CD4-positive, alpha-beta T cell treated with Interleukin-1 beta for 1 hour (primary cell): ENCODE measurements around the gene CDC25C.
A peak's percentile ranks its signal among the peaks of the same experiment; 100 is the strongest.

ENCODE experiments used
- DNase-seq, 2 donors: peaks; one replicate each; pipeline ENCODE4 v3.0.0-alpha.2; 2020 to 2022

The CDC25C gene

DNA sequence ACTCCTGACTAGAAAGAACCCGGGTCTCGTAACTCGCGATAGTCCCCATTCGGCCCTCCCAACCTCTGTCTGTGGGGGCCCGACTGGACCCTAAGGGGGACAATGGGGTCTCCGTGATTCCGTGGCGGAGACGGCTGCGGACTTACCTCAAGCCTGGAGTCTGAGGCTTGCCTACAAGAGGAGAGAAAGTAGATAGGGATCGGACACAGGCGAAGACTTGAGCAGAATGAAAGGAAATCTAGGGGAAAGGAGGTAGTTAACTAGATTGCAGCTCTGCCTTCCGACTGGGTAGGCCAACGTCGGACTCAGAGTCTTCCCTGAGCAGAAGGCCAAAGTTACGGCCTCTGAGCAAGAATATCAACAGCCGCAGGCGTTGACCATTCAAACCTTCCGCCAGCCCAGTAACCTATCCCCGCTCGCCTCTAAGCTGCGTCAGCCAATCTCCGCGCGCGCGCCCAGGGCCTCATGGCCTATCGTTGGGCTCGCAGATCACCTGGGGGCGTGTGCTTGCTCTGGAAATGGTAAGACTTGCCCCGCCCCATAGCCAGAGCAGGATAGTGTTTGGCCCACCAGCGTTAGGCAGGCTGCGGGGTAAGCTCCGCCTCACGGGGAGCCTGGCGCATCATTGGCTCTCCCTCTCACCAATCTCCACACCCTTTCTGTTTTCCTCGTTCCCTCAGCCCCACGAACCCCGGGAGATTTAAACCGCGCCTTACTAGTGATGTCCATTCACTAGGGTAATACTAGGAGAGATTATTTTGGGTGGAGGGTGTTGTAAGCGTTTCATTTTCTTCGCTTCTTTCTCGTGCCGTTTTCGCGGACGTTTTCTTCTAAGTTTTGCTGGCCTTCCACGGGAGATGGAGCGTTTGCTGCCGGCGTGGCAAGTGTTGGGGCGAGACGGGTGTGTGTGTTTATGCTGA, at the start of gene CDC25C:
Gene CDC25C (minus strand): TSS at position 356 of the 920 bp plus-strand sequence. CDS start 624 bp downstream, outside the sequence.
- DNase-seq: peak; percentile 98 to 99

DNA sequence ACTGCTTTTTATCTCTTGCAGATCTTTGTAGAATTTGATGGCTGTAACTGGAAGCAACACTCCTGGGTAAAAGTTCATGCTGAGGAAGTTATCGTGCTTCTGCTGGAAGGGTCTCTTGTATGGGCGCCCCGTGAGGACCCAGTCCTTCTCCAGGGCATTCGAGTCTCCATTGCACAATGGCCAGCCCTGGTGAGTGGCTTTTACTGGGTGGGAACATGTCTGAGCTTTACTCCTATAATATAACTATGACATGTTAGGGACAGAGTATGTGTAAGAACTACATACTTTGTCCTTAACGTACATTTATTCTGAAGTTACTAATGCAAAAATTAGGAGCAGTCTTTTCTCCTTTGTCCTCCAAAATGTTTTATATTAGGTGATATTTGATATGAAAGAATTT, 41.0 kb upstream of the CDC25C start:
- no peak for DNase-seq

DNA sequence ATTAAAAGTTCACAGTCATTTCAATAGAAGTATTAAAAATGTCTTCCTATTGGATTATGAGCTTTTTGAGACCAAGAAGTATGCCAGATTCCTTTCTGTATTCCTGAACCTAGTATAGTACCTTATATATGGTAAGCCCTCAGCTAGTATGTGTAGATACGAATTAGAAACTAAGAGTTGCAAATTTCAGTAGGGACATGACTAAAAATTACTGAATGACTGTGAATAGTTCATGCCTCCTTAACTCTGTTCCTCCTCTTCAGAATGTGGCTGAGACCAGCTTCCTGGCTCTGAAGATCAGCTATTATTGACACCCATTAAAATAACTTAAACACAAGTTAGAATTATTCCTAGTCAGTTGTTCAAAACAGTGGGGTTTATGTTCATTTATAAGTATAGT, 40.6 kb upstream of the CDC25C start:
- DNase-seq: no peak

DNA sequence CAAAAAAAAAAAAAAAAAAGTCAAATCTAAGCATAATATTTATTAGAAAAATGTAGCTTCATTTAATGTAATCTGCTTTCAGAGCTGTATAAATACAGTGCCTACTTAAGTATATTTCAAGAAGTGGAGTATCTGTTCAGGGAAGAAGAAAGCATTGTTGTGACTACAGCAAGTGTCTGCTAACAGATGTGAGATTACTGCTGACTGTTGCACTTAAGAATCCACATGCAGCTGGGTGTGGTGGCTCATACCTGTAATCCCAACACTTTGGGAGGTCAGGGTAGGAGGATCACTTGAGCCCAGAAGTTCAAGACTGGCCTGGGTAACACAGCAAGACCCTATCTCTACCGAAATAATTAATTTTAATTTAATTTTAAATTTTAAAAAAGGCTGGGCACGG, 39.9 kb upstream of the CDC25C start:
- DNase-seq: no peak

DNA sequence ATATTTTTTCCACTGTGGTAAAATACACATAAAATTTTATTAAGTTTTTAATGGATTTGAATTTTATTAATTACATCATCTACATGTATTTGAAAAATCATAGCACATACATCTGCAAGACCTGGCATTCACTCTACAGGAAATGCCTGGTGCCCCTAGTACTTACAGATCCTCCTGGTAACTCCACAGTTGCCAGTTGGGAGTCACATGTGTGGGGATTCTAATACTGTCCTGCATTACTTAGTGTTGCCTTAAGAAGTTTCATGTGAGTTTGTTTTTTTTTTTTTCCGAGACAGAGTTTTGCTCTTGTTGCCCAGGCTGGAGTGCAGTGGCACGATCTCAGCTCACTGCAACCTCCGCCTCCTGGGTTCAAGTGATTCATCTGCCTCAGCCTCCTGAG, 38.9 kb upstream of the CDC25C start:
- DNase-seq: no peak

DNA sequence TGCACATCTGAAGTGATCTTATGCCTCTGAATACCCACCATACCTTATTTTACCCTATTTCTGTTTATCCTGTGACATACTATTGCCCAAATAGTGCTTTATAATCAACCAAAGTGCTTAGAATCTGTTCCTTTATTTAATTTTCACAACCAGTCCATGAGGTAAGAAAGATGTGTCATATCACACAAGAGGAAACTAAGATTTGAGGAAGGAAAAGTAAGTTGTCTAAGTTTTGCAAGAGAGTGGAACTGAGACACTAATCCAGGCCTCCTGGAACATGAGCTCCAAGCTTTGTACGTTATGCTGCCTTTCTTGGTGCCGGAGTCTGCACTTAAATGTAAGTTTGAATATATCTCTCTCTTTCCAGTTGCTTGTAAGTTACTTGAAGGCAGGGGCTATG, 38.1 kb upstream of the CDC25C start:
- DNase-seq: no peak

DNA sequence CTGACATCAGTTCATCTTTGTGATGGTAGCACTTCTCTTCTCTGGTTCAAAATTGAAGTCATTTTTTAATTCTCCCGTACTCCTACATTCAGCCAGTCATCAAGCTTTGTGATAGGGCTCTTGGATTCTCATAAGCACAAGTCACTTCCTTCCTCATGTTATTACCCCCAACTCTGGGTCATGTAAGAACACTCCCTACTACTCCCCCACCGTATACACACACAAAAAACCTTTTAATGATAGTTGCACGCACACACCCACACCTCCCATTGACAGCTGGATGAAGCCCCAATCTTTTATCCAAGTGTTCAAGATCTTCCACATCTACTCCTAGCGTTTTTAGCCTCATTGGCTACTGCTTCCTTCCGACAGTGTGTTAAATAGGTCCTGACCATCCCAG, 37.7 kb upstream of the CDC25C start:
- DNase-seq: no peak

DNA sequence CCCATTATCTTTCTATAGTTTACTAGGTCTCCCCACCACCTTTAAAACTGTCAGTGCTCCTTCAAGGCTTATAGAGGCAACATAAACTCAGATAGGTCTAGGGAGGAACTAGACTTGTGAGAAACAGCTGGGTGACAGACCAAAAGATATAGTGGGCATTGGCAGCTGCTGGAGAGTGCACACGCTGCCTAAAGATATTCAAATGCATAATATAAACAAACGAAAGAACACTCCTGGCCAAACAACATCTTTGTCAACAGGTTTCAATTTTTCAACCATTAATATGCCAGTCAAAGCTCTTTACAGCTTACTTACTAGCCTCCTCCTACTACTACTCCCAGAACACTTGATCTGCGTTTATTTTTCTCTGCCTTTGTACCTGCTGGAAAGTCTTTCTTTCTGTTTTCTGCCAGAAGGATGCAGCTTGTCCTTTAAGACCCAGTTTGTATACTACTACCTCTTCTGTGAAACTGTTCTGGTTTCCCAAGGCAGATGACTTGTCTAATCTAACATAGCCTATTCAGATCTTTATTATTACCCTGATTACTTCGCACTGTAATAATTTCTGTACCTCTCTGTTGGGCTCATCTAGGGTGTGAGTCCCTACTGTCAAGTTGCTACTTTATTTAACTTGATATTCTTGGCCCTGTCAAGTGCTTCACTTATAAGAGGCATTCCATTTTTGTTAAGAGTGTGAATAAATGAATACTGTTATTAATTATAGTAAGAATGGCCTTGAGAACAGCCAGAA, 35.2 kb upstream of the CDC25C start:
- DNase-seq: no peak

DNA sequence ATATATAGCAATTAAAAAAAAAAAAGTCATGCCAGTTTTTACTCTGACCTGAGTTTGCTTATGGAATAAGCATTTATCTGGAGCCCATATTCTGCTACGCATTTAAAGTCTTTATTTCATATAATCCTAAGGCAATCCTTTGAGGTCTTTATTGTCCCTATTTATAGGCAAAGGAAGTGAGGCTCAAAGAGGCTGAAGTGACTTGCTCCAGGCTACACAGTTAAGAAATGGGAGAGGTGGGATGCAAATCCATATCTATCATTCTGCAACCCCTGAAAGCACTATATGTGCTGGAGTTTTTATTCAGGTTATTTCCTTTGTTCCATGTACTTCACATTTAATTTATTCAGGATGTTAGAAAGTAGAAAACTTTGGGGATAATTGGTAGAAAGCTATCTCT, 33.0 kb upstream of the CDC25C start:
- DNase-seq: no peak

DNA sequence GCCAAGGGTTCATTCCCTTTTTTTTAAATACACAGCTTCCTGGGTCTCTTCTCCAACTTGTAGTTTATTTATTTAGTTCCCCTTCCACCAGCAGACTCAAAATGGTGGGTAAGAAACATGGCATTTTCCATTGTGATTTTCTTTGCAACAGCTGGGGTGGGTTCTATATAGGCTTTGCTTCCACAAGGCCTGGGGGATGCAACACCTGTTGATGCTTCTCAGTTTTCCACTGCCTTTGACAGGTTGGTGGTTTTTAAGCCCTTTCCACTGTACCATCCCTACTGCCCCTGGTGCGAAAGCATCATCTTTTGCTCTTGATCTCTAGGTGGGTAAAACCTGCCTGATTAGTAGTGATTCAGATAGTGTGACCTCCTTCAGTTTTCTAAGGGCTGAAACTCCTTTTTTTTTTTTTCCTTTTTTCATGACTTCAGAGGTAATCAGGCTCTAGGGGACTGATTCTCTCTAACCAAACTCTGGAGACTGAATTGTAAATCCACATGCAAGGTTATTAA, 29.4 kb upstream of the CDC25C start:
- no peak for DNase-seq

DNA sequence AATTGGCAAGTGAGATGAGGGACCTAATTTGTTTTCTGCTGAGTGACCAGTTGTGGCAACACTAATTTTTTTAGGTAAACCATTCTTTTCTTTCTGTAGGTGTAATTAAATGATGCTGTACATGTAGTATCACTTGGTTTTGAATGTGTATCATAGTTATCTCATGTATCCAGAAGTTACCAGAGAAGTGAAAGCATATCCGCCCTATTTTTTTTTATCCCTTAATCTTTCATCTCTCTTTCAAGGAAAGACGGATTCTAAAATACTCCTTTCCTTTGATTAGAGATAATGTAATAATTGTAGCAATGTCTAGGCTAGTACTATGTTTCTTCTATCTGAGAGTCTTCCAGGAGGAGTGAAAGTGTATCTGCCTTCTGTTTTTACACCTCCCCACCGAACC, 28.0 kb upstream of the CDC25C start:
- DNase-seq: no peak

DNA sequence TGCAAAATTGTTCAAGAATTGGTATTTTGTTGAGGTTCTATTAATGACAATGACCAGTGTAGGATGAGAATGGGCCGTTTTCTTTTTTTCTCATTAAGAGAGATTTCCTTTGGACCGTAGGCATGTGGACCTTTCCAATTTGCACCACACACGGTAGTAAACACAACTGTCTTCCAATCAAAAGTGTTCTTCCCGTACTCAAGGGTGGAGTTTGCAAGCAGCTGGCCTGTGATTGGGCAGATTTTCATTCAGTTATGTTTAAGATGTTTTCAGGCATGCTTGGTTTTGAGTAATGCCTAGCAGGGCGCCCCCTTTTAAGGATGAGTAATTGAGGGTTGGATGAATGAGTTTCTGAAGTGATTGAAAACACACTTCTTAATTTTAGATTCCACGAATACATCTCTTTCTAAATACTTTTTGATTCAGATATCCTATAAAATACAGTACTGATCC, 23.3 kb upstream of the CDC25C start:
- peak; percentile 58 to 79 for DNase-seq

DNA sequence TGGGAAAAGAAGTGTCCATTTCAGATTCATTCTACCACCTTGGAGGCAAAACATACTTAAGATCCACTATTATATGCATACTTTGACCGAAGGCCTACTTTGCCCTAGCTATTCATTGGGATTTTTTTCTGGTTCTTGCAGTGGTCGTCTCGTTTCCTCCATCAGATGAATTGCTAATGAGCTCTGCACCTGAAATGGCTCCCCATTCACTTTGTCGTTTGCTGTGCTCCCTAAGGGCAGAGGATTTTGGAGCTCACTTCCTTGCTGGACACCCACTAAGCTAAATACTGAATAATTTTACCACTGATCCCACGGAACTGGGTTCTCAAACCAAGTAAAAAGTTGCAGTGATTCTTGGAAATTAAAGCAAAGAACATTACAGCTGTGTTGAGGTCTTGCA, 22.8 kb upstream of the CDC25C start:
- DNase-seq: no peak

DNA sequence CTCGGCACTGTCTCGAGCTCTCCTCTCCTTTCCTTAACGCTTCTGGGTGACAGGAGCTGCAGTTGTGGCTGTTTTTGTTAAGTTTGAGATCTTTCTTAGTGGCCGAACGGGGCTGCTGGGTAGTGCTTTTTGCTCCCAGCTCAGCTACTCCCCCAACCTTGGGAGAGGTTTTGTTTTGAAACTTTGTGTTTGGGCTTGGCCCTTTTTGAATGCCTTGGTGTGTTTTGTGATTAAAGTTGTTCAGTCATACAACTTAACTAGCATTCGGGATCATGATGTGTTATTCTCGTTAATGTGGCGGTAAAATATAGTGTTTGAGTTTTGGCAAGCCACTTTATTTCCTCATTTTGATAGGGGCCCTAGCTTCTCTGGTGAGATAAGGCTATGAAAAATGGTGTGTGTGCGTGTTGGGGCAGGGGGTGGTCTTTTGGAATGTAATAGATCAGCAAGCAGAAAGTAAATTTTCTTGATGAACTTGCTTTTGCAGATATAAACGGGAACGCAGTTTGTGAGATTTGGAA, 22.0 kb upstream of the CDC25C start:
- DNase-seq: peak in 1 of 2 donors; percentile 38

DNA sequence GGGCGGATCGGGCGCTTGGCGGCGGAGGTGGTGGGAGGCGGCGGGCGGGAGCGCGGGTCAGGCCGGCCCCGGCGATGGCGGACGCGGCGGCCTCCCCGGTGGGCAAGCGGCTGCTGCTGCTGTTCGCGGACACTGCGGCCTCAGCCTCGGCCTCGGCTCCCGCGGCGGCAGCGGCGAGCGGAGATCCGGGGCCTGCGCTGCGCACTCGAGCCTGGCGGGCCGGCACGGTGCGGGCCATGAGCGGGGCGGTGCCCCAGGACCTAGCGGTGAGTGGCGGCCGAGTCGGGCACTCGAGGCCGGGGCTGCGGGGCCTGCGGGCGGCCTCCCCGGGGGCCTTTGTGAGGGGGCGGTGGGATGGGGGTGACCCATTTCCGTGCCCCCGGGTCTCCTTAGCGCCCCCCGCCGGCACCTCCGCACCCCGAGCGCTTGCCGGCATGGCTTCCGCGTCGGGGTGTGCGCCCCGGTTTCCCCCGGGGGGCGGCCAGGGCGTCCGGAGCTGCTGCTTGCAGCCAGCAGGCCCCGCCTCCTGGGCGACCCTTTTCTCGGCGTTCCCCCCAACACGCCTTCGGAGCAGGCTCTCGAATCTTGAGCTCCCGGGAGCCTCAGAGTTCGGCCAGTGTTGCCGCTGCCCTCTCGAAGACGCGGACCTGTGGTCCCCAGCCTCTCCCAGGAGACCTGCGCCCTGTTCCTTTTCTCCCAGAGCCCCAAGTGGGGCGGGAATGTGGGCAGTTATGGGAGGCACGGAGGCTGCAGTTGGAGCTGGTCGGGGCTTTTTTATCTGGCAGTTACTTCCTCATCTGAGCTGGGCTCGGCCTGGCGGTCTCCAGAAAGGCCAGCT, 21.3 kb upstream of the CDC25C start:
- DNase-seq: peak; percentile 78 to 80

DNA sequence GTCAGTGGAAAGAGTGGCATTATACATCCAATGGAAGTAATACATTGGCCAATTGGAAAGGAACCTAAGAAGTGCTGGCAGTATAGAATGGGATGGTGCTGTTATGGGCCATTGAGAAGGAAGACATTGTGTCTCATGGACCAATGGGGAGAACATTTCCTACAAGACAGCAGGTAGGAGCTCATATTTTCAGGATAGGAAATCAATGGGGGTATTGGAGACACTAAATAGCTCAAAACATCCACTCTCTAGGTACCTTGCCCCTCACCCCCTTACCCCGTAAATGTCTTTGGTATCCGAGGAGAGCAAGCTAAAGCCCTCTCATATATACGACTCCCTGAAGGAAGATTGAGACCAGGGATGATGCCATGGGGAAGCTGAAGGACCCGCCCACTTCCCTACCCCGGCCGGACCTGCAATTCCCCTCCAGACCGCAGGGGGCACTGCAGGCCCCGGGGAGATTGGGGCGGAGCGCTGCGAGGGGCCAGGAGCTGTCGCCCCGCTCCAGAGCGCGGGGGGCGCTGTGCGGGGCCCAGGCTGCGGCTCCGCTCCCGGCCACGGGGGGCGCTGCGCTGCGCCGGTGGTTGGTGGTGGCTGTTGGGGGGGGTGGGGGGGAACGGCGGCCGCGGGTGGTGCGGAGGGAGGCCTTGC, 20.6 kb upstream of the CDC25C start, which contains the start of gene KDM3B:
Gene KDM3B (plus strand): TSS at position 615 of the 651 bp plus-strand sequence. CDS start 111 bp downstream, outside the sequence.
- peak; percentile 93 to 95 for DNase-seq

DNA sequence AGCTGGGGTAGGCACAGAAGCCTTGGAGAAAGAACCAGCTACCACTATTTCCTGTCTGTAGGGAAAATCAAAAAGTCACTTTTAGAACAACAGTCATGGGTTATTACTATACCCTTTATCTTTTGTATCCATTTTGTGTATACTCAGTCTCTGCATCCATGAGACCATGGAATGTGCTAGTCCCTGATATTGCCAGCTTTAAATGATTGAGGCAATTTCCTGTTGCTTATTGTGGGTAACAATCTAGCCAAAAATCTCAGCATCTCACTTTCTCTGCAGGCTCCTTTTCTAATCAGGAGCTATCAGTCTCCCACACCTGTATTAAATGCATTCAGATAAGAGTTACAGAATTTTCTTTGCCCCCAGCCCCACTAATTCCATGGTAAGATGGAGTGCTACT, 19.9 kb upstream of the CDC25C start:
- DNase-seq: no peak

DNA sequence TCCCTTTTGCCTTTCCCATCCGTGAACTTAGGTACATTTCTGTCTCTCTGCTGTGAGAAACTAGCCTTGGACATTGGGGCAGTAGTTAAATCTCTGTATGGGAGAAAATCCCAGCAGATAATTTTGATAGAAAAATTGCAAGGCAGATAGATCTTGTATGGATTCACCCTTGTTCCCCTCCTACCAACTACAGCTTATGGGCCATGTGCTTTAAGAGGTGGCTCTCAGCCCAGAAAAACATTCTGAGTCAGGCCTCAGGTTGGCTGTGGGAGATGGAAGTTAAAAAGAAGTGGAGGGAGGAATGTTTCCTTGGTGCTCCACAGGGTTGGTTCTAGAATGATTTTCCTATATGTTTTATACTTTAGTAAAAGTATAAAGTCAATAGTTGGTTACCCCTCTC, 19.5 kb upstream of the CDC25C start:
- DNase-seq: no peak

DNA sequence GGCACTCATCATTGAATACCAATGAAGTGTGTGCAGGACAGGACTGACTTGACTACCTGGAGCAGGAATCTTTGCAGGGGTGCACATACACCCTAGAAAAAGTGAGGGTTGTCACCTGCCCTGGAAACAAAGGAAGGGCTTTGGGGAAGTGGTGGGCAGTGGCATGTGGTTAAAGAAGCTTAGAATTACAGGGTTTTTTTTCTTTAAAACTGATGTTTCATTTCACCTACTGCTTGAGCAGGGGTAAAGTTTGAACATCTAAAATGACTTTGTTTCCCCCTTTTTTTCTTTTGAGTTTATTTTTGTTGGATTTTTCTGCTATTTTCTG, 18.9 kb upstream of the CDC25C start:
- DNase-seq: no peak

DNA sequence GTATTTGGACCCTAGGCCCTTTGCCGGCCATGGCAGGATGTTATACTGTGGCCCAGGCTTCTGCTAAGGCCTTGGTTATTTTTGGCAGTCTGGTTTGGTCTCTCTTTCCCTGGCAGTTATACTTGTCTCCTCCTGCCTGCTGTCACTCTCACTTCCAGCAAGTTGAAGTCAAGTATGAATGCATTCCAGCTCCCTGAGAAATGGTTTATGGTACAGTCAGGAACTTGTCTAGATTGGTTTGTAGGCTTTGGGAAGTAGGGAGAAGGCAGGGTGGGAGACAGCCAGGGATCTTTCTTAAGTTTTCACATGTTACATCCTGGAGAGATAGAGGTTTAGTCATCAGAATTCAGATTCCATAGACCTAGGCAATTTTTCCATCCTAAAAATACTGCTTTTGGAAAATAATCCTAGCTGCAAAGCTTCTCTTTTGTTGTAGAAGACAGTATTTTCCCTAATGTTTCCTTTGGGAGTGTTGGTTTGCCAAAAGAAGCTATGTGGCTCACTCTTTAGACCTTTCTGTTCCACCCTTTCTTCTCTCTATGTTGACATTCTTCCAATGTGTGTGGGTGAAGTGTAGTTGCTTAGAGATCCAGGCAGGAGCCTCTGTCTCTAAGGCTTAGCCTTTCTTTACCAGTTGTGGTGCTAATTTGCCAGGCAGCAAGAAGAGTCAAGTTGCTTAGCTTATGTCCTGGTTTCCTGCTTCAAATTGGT, 18.4 kb upstream of the CDC25C start:
- no peak for DNase-seq

DNA sequence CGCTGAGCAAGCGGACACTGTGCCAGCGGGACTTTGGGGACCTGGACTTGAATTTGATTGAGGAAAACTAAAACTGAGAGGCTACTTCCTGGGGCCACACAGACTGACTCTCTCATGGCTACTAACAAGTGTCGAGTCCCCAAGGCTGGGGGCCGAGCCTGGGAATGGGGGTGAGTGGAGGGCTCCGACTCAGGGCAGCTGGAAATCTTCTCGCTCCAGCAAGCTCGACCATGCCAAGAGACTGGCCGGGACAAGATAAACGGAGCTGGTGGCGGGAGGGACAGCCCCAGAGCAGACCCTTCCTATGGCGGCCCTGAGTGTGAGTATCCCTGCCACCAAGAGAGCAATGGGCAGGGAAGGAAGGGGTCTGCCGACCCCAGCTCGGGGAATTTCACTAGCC, 15.3 kb upstream of the CDC25C start:
- no peak for DNase-seq
